Transverse colon (tissue), 3 donors: ENCODE measurements around the gene PODN.

ENCODE experiments used
- CTCF ChIP-seq, 5 experiments: fragments of 200-600 bp in 3 of 5; fragments of 450-650 bp in 2 of 5; sonication (generic) in 3 of 5; IDR thresholded peaks; 1 replicate in 2 of 5; 2 replicates in 3 of 5; pipeline ENCODE4 v1.5.1; 2016 to 2017; ENCODE audit warnings: antibody characterized with exemption in 5 of 5, inconsistent platforms in 3 of 5, mild to moderate bottlenecking in 2 of 5, moderate library complexity in 1 of 5
- POLR2A ChIP-seq: fragments of 450-650 bp; IDR thresholded peaks from one replicate; pipeline ENCODE4 v1.6.1; 2016; ENCODE audit warnings: antibody characterized with exemption, mild to moderate bottlenecking, moderate library complexity

- TF ChIP-seq POLR2A = no peak
- TF ChIP-seq CTCF (IDR thresholded peaks at IDR 0.05) = no peak
Measured at GRCh38 chr1:53108646-53109580, 46.9 kb downstream of the PODN start.
